Testis (tissue), 3 donors: Measurements from ENCODE around the gene CDH6. TPM values are rescaled to one million over a fixed set of nuclear protein-coding genes. Genes with fewer than 3 reads are reported as not detected.

Experiments used
- DNase-seq: peaks from one replicate; pipeline ENCODE4 v3.0.0-alpha.2; 2019
- H3K27ac ChIP-seq, 2 donors: fragments of 200-600 bp; sonication (generic); one replicate each; pipeline ENCODE4 v1.5.1; 2019
- H3K27me3 ChIP-seq: fragments of 200-600 bp; sonication (generic); one replicate; pipeline ENCODE4 v1.5.1; 2019
- H3K36me3 ChIP-seq: fragments of 200-600 bp; sonication (generic); one replicate; pipeline ENCODE4 v1.5.1; 2017; ENCODE audit warnings: low read depth; ENCODE audit errors: missing control alignments
- H3K4me1 ChIP-seq: fragments of 200-600 bp; sonication (generic); one replicate; pipeline ENCODE4 v1.5.1; 2019
- H3K4me3 ChIP-seq, 2 donors: fragments of 200-600 bp; sonication (generic); one replicate each; pipeline ENCODE4 v1.5.1; 2017 to 2019
- H3K9me3 ChIP-seq: fragments of 200-600 bp; sonication (generic); one replicate; pipeline ENCODE4 v1.5.1; 2017
- CTCF ChIP-seq, 3 experiments: fragments of 450-650 bp in 2 of 3; fragments of 200-600 bp in 1 of 3; sonication (generic) in 1 of 3; IDR thresholded peaks; one replicate each; pipeline ENCODE4 v1.5.1; 2016 to 2019; ENCODE audit warnings: antibody characterized with exemption in 3 of 3, mild to moderate bottlenecking in 2 of 3, moderate library complexity in 1 of 3
- POLR2A ChIP-seq: fragments of 450-650 bp; IDR thresholded peaks from one replicate; pipeline ENCODE4 v1.6.1; 2017; ENCODE audit warnings: antibody characterized with exemption, mild to moderate bottlenecking, moderate library complexity
- WGBS, 2 donors: methylation state at CpG; one replicate each; pipeline ENCODE4 v1.1.5; 2018; 5-methylcytosine and 5-hydroxymethylcytosine counted together
- intact Hi-C: fragments of 100-400 bp; cut with DNase I; formaldehyde crosslinking; loops from one replicate; pipeline ENCODE4 v1.15.1; 2023; ENCODE audit warnings: low total_unique reads
- polyA plus RNA-seq: library from polyadenylated mRNA; stranded (reverse); fragments of 350-450 nt; fragmentation: Illumina TruSeq; extraction: RNeasy Lipid Tissue Mini Kit (QIAGEN cat#74804); gene quantifications from one replicate; pipeline ENCODE4 v1.2.3, GENCODE V29; 2014; ENCODE audit warnings: low read depth, low replicate concordance; ENCODE audit not compliant: insufficient read depth
- total RNA-seq, 2 donors: library from RNA; depleted of rRNA; stranded (reverse); fragments of >200 nt; gene quantifications; one replicate each; pipeline ENCODE4 v1.2.3, GENCODE V29; 2016

CDH6 gene
- total and polyA plus RNA-seq, 3 donors from 2014 or later: 0.68 to 3.6 (median 0.87) TPM

GRCh38 chr5:31334061-31334860 is 140.8 kb downstream of the CDH6 start:
- 71 to 72% methylated on average over 4 of the region's 4 CpGs for WGBS, 2 donors
- Histone ChIP-seq H3K36me3 (no peaks in the 10 kb centered on the region), H3K4me3 (no peak overlapping the region), H3K27ac (no peak overlapping the region), H3K9me3 (no peaks in the 10 kb centered on the region), H3K4me1 (no peaks in the 10 kb centered on the region), H3K27me3 (no peaks in the 10 kb centered on the region)
- DNase-seq: no peak
- TF ChIP-seq CTCF (IDR thresholded peaks at IDR 0.05) (no peak), POLR2A (no peak)
- intact Hi-C loops: no loop called here

- H3K36me3 ChIP-seq: no peaks in the 10 kb centered on the region
- no peak overlapping the region for H3K27ac ChIP-seq
- TF ChIP-seq CTCF (IDR thresholded peaks at IDR 0.05) (no peak), POLR2A (no peak)
- intact Hi-C loops: no loop called here
- DNase-seq: no peak
- H3K27me3 ChIP-seq: no peaks in the 10 kb centered on the region
- H3K4me3 ChIP-seq: no peak overlapping the region
- no peaks in the 10 kb centered on the region for H3K4me1 ChIP-seq
- no peaks in the 10 kb centered on the region for H3K9me3 ChIP-seq
Observed at GRCh38 chr5:31335456-31335855, 142.0 kb downstream of the CDH6 start.

GRCh38 chr5:31343946-31344345 is 150.5 kb downstream of the CDH6 start:
- Histone ChIP-seq H3K4me1 (no peaks in the 10 kb centered on the region), H3K27ac (no peak overlapping the region), H3K4me3 (no peak overlapping the region), H3K27me3 (no peaks in the 10 kb centered on the region), H3K9me3 (no peaks in the 10 kb centered on the region), H3K36me3 (no peaks in the 10 kb centered on the region)
- DNase-seq: no peak
- WGBS, 2 donors: 61 to 72% methylated on average over 3 of the region's 3 CpGs
- no peak for TF ChIP-seq CTCF (IDR thresholded peaks at IDR 0.05)
- intact Hi-C loops: no loop called here

GRCh38 chr5:31346896-31347551 is 153.5 kb downstream of the CDH6 start:
- no peaks in the 10 kb centered on the region for H3K4me1 ChIP-seq
- TF ChIP-seq POLR2A: no peak
- TF ChIP-seq CTCF (IDR thresholded peaks at IDR 0.05): no peak
- no peaks in the 10 kb centered on the region for H3K27me3 ChIP-seq
- WGBS, 2 donors: 89 to 90% methylated on average over 3 of the region's 3 CpGs
- intact Hi-C loops: no loop called here
- no peak overlapping the region for H3K27ac ChIP-seq
- no peak for DNase-seq
- H3K9me3 ChIP-seq: no peaks in the 10 kb centered on the region
- H3K4me3 ChIP-seq: no peak overlapping the region
- no peaks in the 10 kb centered on the region for H3K36me3 ChIP-seq

- intact Hi-C loops: no loop called here
- no peak for DNase-seq
- no peaks in the 10 kb centered on the region for H3K9me3 ChIP-seq
- H3K27me3 ChIP-seq: no peaks in the 10 kb centered on the region
- H3K36me3 ChIP-seq: no peaks in the 10 kb centered on the region
- TF ChIP-seq POLR2A: no peak
- no peak for TF ChIP-seq CTCF (IDR thresholded peaks at IDR 0.05)
- no peaks in the 10 kb centered on the region for H3K4me1 ChIP-seq
- no peak overlapping the region for H3K27ac ChIP-seq
- no peak overlapping the region for H3K4me3 ChIP-seq
Observed at GRCh38 chr5:31347552-31347905, 154.0 kb downstream of the CDH6 start.
